ENCODE results near the gene PITPNM1.
"Not testable (repeated sequence)": the region's sequence is repeated elsewhere in the genome, so short reads cannot be mapped to it uniquely, and the experiment has no call there.

PITPNM1 gene

DNA sequence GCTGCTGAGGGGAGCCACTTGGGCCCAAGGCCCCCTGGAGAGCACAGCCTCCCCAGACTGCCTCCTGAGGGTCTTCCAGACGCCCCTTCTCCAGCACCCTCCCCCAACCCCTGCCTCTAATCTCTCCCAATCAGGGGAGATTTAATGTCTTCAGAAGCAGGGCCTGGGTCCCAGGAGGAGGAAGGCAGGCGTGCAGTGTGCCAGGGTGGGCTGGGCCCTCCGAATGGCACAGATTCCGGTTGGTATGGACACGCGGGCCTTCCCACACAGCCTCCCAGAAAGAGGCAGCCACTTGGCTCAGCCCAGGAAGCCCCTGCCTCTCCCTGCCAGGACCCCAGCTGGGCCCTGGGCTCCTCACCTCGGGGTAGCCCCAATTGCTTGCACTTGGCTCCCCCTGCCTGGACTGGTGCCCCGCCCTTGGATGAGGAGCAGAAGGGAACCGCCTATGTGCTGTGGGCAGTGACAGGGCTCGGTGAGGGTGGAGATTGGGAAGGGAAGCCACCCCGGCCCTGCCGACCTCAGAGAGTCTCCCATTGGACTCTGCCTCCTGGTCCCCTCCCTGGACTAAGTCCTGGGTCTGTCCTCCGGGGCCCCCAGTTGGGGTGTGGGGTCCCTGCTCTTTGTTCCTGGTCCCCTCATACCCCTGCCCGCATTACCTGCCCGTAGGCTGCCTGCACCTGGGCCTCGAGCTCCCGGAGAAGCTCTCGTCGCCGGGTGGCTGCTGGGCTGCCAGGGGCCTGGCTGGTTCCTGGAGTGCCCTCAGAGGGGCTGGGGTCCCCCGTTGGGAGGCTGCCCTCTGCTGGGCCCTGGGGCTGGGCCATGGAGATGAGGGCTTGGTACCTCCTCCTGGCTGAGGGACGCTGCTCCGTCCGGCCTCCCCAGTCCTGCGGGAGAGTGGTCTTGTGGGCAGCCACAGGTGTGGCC is 18.7 kb upstream of the PITPNM1 start:
- no peak for DNase-seq (ENCODE audit: low spot score)

DNA sequence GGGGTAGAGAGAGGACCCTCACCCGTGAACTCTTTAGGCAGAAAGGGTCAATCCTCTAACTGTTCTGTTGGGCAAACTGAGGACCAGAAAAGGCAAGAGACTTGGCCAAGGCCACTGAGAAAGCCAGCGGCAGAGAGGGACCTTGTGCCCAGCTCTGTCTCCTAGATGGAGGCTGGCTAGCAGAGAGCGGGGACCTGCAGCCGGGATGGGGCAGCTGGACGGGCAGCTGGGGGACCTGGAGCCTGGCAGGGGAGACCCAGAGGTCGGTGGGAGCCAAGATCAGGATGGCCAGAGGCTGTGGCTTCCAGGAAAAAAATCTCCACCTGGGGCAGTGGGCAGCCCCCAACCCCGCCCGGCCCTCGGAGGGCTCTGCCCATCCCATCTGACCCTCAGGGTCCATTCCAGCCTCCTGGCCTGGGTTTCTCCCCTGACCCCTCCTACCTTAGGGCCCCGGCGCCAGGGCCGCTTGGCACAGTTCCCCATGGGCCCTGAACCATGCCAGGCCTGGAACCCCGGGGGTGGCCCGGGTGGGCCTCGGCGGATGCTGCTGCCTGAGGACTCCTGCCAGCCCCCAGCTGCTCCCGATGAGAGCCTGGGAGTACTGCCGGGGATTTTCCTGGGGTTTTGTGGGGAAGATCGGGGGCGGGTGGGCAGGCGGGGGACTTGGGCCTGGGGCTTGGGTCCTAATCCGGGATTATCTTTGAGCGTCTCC is 17.8 kb upstream of the PITPNM1 start, which contains the start of gene CABP2:
TSS of gene CABP2 (minus strand) at position 603 of the 712 bp plus-strand sequence. CDS start at position 483, 120 bp downstream.
- DNase-seq (ENCODE audit: low spot score), result no peak

DNA sequence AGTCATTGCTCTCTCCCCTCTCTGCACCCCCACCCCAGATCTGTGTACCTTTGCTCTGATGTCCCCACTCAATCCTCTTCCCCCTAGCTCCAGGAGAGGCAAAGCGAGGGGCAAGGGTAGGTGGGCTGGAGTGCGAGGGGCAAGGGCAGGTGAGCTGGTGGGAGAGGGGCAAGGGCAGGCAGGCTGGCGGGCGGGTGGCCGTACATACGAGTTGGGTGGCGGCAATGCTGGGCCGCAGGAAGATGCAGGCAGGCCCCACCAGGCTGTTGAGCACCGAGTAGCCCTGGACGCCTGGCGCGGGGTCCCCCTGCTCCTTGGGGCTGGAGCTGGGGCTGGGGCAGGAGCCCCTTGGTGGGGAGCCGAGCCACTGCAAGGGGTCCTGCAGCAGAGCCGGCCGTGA is 17.2 kb upstream of the PITPNM1 start:
- no peak for DNase-seq (ENCODE audit: low spot score)

DNA sequence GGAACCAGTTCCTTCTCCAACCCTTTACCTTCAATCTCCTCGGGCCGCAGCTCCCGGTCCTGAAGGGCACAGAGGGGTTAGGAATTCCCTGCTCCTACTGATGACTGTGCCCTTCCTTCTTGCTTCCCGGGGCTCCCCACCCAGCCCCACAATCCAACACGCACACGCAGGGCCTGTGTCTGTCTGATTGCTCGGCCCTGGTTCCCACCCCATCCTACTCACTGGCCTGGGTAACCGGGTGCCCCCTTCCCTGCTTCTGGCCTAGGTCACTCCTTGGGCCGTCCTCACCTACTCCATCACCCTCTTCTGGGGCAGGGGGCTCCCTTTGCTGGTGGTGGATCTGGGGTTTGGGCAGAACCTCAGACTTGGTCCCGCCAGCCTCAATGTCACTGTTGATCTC is 16.8 kb upstream of the PITPNM1 start:
- no peak for DNase-seq (ENCODE audit: low spot score)

DNA sequence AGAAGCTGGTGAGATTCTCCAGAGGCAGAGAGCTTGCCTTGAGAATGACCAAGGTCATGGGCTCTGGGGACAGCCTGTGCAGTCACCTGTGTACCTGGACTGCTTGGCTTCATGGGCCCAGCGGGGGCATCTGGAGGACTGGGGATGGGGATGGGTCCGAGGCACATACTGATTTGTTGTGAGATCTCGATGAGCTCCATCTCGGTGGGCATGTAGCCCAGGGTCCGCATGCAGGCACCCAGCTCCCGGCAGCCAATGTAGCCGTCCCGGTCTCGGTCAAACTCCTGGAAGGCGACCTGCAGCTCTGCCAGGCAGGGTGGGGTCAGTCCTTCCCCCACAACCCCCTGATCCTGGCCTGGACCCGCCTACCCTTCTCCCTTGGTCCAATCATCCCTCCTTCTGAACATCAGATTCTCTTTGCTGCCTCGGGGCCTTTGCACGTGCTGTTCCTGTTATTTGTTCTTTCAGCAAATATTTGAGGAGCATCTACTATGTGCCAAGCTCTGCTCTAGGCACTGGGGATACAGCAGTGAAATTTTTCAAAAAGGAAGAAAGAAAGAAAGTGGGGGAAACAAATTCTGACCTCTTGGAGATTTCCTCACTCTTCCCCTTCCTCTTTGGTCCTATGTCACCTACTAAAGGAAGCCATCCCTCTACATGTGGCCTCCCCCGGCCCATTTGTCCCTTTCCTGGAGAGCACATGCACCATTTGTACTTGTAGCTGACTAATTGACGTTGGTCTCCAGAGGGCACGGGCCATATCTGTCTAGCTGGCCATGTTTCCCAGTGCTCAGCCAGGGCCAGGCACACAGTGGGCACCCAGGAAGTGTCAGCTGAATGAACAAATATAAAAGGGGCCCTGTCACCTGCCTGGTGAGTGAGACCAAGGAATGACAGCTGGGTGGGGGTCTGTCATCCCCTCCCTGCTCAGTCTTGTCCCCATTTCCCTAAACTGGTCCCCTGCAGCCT is 16.0 kb upstream of the PITPNM1 start:
- no peak for DNase-seq (ENCODE audit: low spot score)

DNA sequence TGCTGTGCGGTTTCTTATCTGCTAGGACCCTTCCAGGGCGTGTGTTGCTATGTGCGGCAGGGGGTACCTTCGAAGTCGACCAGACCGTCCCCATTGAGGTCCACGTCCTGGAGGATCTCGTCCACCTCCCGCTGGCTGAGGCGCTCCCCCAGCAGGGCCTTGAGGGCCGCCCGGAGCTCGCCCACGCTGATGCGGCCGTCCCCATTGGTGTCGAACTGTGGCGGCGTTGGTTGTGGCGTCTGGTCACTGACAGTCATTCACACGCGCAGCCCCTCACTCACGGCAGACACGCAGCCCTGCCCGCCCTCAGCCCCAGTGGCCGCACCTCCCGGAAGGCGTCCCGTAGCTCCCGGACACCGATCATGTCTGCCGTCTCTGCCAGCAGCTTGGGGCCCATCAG is 14.6 kb upstream of the PITPNM1 start:
- DNase-seq (ENCODE audit: low spot score), result no peak

DNA sequence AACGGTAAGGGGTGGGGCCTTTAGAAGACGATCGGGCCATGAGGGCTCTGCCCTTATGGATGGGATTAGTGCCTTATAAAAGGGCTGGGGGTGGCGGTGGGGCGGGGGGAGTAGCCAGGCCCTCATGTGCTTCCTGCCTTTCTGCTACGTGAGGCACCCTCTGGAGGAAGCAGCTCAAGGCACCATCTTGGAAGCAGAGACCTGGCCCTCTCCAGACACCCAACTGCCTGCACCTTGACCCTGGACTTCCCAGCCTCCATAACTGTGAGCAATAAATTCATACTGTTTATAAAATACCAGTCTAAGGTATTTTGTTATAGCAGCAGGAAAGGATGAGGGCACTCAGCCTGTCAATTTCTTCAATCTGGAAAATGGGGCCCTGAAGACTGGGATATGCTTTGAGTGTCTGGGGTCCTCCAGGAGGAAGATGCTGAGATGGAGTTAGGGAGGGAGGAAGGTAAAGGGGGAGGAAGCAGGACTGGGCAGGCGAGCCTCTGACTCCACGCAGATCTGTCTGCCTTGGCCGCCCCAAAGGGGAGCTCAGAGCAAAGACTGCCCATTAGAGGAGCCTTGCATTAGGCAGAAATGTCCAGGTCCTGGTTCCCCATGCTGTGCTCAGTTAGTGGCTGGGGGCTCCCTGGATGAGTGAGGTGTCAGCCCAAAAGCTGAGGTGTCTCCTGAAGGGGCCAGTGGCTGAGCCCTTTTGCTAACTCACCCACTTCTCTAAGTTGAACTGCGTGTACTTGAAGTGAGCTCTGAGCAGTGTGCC is 12.8 kb upstream of the PITPNM1 start:
- no peak for DNase-seq (ENCODE audit: low spot score)

DNA sequence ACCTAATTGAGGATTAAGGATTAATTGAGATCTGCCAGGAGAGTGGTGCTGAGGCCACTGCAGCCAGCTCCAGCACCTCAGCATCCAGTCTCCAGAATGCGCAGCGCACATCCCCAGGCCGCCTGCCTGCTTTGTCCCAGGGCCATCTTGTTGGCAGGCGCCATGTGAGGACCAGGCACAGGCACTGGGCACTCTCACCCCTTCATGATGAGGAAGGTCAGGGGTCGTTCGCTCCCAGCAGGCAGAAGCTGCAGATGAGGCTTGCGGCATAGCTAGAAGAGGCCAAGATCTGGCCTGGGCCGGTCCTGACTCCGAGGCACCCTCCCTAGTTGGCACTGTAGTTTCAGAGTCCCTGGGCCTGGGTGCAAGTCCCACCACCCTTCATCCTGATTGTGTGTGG is 11.6 kb upstream of the PITPNM1 start:
- DNase-seq (ENCODE audit: low spot score), result no peak

DNA sequence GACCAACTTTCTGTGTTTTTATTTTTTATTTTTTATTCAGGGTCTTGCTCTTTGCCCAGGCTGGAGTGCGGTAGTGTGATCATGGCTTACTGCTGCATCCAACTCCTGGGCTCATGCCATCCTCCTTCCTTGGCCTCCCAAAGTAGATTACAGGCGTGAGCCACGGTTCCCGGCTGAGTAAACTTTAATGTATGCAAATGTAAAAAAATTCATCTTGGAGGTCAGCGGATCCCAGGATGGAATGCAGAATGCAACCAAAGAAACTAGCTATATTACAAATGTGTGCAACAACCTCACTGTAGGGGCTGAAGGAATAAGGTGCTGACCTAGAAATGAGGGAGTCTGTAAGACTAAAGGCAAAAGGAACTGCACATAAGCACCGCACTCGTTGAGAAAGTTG is 9.0 kb upstream of the PITPNM1 start:
- no peak for DNase-seq (ENCODE audit: low spot score)

DNA sequence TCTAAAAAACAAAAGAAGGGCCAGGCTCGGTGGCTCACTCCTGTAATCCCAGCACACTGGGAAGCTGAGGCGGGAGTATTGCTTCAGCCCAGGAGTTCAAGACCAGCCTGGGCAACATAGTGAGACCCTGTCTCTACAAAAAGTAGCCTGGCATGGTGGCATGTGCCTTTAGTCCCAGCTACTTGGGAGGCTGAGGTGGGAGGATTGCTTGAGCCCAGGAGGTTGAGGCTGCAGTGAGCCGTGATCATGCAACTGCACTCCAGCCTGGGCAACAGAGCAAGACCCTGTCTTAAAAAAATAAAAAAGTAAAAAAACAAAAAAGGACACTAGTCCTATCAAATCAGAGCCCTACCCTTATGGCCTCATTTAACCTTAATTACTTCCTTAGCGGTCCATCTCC is 6.4 kb upstream of the PITPNM1 start:
- not testable (repeated sequence) for DNase-seq (ENCODE audit: low spot score)

DNA sequence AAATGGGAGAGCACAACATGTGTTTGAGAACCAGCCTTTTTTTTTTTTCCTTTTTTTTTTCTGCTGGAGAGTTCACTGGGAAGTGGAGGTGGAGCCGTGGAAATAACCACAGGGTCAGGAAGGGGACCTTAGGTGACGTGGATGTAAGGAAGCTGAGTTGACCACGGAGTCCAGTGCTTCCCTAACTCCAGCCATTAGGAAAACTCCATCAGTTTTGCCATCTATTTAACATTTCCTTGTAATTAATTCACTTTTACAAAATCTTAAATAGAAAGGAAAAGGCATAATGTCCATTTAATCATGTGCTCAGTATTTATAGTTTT is 4.8 kb upstream of the PITPNM1 start:
- DNase-seq (ENCODE audit: low spot score), result no peak

DNA sequence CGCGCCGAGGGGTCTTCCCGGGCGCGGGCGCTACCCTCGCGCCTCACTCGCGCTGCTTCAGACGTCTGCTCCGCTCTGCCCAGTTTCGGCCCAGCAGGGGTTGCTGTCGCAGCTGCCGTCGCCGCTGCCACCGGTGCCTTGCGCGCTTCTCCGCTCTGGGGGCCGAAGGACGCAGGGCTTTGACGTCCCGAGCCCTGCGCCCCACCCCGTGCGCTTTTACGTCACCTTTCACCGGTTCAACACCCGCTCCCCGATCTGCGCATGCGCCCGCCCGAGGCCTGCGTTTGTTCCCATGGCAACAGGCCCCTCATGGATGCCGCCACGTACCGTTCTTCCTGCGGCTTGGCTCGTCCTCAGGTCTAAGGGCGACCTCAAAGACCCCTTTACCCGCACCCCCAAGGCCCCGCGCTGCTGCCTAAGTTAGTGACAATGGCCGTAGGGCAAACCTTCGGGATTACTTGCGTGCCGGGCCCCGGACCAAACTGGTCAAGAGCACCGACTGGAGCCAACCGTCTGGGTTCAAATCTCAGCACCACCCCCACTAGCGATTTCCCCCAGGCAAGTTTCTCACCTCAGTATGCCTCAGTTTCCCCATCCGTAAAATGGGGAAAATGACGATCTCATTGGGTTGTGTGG is 3.4 kb upstream of the PITPNM1 start:
- DNase-seq (ENCODE audit: low spot score), result peak; percentile 100

DNA sequence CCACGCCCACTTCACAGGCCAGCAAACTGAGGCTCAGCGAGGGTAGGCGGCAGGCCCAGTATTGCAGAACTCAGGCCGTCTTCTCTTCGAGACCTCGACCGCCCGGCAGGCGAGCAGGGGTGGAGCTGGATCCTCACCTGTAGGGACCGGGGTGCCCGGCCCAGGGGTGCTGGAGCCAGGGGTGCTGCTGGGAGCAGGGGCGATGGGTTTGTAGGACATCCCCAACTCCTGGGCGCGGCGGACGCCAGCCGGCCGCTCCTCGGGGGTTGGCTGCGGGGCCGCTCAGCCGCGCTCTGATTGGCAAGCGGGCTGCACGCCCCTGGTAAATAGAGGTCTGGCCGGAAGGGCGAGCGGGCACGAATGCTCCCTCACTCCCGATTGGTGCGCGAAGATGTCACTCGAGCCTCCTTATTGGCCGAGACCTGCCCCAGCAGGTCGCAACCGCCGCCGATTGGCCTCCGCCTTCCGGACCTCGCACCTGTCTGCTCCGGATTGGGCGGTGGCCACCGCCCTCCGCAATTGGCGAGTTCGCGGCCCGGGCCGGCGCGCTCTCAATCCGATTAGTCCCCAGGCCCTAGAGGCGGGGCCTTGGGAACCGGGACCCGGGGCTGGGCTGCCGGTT is 2.8 kb upstream of the PITPNM1 start, which contains the start of gene CDK2AP2:
TSS of gene CDK2AP2 (minus strand) at position 299 of the 622 bp plus-strand sequence. CDS start at position 219, 80 bp downstream.
- peak; percentile 100 for DNase-seq (ENCODE audit: low spot score)

DNA sequence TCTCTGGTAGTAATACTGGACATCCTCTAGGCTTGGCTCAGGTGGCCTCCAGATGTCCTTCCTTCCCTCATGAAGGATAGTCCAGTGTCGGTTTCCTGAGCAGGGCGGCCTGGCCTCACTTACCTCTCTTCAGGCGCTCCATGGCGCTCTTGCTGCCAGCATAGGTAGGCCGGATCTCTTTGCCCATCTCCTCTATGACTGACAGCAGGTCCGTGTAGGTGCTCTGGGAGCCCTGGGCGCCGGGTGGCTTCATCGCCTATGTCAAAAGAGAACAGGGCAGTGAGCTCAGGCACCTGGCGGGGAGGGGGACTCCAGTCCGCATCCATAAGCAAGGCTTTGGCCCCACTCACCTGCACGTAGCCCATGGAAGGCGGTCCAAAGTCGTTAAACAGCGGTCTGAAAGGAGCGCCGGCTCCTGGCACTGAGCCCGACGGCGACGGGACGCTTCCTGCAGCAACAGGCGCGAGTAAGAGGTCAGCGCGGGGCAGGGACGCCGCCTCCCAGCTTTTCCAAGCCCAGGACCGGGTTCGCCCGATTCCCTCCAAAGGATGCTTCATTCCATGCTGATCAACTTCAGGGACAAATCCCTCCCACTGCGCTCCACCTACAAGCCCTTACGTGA is 2.2 kb upstream of the PITPNM1 start:
- peak; percentile 63 for DNase-seq (ENCODE audit: low spot score)

DNA sequence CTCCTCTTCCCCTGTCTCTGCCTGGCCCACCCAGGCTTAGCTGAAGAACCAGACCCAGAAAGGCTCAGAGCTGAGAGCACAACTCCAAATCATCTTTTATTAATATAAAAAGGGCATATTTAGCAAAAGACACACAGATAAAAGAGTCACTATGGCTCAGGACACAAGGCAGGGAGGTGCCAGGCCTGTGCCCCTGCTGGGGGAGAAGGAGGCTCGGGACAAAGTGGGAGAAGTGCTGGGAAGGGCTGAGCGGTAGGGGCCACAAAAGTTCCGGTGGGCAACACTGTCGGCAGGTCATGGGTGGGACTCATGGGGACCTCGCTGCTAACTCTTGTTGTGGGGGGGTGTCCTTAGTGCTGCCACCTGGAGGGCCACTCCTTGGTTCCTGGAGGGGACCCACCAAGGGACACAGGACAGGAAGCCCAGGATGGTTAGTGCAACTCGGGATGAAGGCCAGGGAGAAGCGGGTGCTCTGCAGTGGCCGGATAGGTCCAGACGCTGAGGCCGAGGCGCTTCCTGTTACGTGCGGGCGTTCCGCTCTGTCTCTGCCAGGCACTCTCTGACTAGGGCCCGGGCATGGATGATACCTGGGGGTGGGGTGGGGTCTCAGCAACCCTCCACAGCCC is 1.4 kb upstream of the PITPNM1 start:
- no peak for DNase-seq (ENCODE audit: low spot score)

DNA sequence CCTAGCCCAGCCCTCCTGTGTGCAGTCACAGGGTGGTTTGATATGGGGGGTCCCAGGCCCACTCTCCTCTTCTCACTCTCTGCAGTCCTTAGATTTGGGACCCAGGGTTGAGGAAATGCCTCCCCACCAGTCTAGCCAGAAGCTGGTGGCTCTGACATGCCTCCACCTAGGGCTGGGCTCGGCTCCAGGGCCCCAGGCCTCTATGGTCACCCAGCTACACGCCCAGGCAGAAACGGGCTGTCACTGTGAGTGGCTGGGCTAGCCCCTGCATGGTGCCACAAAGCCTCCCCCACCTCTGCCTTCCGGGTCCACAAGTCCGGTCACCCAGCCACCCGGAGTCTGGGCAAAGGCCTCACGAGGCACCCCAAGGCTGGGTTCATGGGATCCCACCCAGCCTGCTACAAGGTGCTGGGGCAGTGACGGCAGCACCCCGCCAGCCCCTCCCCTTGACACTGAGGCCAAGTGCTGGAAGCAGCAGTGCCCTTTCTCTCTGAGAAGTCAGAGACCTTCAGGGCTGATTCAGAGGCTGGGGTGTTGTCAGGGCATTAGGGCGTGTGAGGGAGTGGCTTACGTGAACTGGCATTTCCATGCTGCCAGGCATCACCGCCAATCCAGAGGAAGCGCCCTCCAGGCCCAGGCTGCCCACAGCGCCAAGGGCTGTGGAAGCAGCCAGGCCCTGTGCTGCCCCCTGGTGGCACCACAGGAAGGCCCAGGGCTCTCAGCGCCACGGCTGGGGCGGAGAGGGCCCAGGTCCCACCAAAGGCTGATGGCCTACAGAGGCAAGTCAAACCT is 638 bp upstream of the PITPNM1 start:
- peak; percentile 93 for DNase-seq (ENCODE audit: low spot score)

DNA sequence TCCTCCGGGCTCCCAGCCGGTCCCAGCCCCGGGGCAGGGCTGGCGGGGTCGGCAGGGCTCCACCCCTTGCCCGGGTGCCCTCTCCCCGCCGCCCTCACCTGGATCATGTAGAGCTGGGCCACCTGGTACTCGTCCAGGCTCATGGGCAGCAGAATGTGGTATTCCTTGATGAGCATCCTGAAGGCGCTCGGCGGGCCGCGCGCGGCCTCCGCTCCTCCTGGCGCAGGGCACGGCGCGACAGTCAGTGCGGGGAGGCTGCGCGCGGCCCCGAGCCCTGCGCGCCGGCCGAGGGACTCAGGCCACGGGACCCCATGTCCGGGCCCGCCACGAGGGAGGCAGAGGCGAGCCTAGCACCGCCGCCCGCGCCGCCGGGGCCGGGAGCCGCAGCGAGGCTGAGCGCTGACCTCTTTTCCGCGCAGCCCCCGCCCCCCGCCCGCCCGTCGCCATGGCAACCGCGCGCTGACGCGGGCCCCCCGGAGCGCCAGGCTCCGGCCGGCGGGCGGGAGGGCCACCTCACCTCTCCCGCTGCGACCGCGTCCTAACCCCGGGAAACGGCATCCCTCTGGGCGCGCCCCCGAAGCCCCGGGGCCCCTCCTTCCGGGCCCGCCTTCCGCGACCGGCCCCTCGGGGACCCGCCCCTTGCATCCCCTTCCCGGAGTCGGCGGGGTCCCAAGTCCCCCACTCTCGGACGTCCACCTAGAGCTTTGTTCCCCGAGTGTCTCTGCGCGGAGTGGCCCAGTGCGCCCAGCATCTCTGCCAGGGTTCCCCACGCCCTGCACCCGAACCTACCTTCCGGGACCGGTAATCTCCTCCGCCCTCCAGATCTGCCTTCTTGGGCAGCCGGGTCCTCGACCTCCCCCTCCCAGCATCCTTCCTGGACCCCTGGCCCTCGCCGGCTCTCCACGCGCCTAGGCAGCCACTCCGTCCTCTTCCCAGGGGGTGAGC is 886 bp downstream of the PITPNM1 start:
- DNase-seq (ENCODE audit: low spot score), result peak; percentile 71

Data from GM03348 (cell line).